Activated effector memory CD4-positive, alpha-beta T cell treated with Interleukin-2 at 50 U/mL for 16 hours (primary cell): Measurements from ENCODE around the gene TBC1D4.

Experiments
- DNase-seq: peaks from one replicate; pipeline ENCODE4 v3.0.0-alpha.2; 2020

The TBC1D4 gene

DNA sequence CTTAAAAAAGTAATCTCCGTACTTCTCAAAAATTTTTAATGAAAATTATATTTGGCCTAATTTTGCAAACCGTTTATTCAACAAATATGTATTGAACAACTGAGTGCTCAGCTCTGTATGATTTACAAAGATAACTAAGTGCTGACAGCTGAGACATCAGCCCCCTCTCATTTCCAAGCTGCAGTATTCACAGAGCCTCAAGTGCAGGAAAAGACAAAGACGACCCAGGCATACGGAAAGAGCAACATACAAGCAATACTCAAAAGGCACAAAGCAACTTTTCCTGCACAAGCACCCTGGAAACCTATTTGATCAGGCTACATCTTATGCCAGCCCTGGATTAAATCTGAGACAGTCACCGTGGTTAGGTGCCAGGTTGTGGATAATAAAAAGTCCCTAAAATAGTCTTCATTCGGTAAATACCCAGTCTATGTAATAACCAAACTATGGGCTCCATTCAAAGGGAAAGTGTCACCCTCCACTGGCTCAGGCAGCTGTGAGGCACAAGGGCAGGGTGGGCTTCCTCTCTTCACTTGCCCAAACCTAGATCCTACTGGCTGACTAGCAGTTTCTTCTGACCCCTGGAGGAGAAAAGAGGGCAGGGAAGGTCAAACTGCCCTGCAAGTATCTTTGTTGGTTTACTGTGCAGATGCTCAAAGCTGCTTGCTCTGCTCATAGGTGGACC is 65.5 kb downstream of the TBC1D4 start:
- DNase-seq: no peak

DNA sequence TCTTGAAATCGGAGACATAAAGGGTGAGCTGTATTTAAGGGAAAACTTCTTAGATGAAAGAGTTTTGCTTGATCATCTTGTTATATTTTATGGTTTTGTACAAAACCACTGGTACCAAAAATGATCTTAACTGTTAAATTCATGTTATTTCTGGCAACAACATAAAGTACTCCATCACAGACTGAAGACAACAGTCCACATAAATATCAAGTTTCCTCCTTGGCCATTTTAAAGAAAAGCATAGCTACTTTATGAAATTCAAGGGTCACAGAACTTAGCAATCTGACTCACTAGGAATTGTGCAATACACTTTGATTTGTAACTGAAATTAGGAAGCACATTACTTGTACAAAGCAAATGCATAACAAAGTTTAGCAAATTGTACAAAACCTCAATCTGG is 66.3 kb downstream of the TBC1D4 start:
- DNase-seq: no peak

DNA sequence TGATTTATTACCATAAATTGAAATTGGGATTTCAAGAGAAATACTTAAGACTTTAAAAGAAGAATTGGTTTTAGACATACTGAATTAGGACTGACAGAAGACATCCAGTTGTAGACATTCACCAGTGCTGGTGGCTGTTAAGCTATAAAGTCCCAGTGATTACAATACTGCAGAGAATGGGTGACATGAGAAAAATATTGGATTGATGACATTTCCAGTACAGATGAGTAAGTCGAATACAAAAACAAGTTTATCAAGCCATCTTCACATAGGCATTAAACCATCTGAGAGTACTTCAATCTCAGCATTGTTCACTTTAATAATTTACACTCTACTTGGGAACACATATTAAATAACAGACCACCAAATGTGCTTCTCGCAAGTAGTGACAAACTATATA is 66.8 kb downstream of the TBC1D4 start:
- no peak for DNase-seq

DNA sequence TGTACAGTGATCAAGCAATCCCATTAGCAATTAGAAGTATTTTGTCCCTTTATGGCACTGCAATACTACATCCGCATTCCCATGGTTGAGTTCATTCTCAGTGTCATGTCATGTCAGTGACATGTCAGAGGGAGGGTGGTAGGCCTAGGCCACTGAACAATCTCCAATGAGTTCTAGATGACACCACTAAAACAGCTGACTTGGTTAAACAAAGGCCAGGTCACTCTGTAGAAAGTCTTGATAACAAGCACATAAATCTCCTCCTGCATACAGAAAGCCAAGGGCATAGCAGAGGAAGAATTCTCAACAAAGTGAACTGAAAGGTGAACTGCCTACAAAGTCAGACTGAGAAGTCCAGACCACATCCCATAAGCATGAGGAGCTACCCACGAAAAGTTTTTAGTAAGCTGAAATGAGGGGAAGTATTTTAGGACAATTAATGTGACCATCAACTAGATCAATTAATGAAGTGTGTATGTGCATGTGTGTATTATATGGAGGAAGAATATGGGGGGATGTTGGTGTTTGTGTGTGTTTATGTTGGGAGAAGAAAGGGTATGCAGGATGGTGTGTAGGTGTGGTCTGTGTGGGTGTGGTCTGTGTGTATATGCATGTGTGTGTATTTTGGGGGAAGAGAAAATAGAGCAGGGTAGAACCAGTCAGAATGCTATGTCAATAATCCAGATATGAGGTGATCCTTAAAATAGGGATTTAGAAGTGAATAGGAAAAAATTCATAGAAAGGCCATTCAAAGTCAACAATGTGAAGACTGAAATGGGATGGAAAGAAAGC is 67.7 kb downstream of the TBC1D4 start:
- DNase-seq: no peak

DNA sequence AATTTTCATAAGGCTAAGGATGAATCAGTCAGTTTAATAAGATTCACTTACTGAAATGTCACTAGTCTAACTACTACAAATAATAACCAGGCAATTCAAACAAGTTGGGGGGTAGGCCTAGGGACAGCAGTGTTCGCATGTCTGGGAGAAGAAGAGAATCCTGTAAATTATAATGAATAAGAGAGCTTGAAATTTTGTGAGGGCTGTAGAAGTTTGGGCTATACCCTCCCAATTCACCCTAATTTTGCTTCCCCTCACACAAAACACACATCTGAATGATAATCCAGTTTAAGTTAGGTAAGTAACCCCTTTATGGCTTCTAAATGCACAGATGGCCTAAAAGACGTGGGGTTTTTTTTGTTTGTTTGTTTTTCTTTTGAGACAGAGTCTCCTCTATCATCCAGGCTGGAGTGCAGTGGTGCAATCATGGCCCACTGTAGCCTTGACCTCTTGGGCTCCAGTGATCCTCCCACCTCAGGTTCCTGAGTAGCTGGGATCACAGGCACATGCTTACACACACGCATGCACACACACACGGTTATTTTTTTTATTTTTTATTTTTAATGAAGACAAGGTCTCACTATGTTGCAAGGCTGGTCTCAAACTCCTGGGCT is 69.9 kb downstream of the TBC1D4 start:
- DNase-seq: no peak

DNA sequence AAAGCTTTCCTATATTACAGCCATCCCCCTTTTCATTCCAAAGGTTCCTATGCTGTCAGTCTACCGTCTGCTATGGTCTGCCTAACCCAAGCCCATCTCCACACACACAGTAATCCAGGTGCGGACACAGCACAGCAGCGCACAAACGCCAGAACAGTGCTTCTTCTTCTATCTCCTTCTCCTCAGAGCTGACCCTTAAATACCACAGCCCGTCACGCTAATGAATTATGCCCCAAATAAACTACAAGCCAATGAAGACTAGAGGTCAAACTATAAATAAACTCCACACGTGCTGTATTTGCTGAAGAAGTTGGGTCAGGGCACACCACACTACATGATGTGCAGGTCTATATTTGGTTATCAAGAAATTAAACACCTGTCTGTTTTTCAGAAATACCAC is 71.8 kb downstream of the TBC1D4 start:
- DNase-seq: no peak

DNA sequence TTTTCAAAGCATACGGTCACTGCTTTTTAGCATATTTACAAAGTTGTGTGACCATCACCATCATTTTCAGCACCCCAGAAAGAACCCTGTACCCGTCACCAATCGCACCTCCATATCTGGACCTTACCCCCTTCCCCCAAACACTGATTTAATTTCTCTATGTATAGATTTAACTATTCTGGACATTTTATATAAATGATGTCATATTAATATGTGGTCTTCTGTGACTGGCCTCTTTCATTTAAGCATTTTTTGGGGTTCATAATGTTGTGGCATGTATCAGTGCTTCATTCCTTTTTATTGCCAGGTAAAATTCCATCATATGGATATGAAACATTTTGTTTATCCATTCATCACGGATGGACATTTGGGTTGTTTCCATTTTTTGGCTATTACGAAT is 74.0 kb downstream of the TBC1D4 start:
- DNase-seq: no peak

DNA sequence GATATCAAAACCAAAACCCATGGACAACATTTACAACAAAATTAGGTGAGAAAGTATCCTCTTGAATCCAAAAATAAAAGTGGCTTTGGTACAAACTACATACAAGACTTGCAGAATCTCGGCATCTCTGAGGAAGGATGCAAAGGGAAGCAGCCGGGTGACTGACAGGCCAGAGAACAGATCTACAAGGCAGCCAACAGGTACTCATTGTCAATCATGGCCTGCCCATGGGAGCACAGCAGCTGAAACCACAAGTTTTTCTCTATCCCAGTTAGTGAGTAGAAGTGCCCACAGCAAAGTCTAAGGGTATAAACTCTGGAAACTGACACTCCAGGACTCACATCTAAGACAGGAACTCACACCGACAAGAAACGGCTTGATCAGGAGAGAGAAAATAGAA is 74.5 kb downstream of the TBC1D4 start:
- no peak for DNase-seq

DNA sequence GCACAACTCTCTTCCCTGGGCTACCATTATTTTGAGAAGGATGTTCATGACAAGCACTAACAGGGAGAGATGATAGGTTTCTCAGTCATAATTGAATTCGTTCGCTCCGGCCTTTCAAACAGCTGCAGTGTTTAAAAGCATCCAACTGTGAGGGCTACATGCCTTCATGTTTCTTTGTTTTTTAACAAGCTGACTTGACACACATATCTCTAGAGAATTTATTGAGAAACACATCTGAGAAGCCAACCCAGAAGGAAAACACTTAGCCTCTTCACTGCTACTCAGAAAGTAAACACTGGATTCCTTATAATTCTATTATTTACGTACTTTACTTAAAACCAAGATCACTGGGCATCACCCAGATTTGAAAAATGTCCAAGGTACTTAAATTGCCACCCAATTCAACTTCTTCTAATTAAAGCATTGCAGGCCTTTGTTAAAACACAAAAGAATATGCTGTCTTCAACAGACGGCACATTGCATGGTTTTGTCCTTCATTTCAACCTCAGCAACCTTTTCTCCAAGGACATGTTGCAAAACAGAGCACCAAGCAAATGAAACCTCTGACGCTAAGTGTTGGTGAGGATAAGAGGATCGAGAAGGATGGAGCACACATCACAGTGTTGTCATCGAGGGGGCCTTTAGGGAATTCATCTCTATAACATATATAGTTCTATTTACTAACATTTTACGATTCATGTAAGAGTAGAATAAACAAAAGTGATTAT is 75.8 kb downstream of the TBC1D4 start:
- no peak for DNase-seq

DNA sequence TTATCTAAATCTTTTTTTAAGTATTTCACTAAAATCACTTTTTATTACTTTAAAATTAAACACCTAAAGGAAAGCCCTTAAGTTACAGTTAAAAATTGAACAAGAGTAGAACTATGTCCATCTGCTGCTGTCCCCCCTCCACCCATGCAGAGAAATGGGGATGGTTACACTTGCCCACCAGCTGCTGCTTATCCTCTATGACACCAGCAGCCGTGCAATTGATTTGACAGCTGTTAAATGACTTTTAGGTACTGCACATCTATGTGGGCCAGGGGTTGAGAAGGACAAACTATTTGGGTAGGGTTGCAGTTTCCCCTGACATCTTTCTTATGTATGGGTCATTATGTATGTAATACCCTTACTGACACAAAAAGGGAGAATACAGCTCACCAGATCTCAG is 77.2 kb downstream of the TBC1D4 start:
- DNase-seq: no peak

DNA sequence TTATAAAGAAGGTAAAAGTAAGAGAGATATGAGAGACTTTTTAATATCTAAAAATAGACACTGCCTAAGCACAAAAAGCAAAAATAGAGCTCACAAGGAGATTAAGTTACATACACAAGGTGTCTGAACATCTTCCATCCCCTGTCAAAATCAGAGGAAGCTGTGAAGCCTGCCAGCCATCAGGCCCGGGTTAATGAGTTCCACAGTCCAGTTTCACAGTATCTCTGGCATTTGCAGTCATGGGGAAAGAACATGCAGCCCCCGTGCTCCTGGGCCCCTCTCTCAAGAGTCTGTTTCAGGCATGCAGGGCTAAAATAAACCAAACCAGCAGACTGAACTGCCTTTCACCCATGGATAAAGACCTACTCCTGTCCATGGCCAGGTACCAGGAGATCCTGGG is 79.2 kb downstream of the TBC1D4 start:
- DNase-seq: no peak

DNA sequence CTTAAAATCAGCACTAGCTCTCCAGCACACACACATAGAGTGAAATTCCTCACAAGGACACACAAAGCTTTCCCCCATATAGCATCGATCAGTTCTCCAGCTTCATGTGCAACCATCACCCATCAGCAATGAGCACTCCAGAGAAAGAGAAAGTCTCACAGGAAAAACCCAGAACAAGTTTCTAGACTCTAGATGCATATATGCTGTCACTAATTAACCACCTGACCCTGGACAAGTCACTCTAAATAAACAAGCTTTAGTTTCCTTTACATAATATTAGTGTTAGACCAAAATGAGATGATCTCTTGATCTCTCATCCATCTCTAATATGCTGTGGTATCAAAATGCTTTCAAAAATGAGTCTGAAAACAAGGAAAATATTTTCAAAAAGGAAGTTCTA is 81.2 kb downstream of the TBC1D4 start:
- DNase-seq: no peak

DNA sequence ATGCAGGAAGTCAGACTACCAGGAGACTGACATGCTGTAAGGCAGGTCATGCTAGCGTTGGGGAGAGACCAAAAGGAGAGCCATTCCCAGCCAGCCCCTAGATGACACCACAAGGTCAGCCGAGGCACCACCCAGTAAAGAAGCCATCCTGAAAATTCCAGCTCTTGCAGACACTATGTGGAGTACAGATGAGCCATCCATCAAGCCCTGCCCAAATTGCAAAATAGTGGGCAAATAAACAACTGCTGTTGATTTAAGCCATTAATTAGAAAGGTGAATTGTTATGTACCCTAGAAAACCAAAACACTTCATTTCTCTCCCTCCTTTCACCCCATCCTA is 82.1 kb downstream of the TBC1D4 start:
- DNase-seq: no peak

DNA sequence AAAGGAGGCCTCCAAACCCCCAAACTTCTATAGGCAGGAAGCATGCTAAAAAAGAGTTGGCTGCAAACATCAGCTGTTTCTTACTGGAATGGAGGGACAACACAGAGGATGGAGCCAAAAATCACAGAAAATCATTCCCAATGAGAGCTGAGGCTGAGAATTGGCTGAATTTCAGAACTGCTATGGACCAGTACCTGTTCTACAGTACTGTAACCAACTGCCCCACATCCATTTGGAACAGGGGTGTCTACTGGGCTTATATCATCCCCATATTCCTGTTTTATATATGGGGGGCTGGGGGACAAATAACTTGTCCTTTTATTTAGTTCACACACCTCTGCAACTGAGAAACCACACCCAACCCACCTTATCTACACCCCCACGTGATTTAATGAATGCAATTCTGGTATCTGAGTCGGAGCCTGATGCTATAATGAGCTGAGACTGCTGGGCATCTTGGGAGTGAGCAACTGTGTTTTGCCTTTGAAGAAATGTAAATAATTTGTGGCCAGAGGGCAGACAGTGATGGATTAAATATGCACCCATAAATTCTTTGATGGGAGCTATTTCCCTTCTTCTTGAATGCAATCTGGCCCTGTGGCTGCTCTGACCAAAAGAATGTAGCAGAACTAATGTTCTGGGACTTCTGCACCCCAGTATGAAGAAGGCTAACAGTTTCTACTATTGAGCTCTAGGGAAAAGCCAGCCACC is 82.6 kb downstream of the TBC1D4 start:
- no peak for DNase-seq

DNA sequence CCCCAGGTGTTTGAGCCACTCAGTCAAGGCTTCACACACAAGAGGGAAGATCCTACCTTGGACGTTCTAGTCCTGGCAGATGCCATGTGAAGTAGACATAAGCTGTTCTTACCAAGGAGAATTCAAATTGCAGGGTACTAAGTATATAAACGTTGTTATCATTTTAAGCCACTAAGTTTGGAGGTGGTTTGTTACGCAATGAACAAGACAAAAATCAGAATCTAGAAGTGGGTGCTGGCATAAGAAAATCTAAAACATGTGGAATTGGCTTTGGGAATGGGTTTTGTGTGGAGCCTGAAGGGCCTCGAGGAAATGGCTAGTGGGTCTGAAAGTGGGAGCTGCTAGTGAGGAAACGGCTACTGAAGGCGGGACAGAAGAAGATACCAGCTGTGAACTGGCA is 83.9 kb downstream of the TBC1D4 start:
- no peak for DNase-seq

DNA sequence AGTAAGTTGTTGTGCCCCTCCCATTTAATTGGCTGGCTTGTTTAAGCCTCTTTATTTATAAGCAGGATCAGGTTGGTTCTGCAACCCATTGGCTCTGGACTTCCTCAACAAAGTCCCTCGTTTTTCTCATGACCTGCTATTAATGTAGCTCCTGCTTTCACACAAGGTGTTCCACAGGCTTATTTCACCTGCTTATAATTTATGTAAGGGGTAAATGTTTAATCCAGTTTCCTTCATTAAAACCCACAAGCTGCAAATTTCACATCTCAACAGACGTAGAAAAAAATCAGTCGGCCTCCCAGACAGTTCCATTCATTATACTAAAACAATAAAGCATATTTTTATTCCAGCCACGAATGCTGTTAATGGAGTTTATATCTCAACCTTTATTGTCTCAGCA is 86.1 kb downstream of the TBC1D4 start:
- no peak for DNase-seq

DNA sequence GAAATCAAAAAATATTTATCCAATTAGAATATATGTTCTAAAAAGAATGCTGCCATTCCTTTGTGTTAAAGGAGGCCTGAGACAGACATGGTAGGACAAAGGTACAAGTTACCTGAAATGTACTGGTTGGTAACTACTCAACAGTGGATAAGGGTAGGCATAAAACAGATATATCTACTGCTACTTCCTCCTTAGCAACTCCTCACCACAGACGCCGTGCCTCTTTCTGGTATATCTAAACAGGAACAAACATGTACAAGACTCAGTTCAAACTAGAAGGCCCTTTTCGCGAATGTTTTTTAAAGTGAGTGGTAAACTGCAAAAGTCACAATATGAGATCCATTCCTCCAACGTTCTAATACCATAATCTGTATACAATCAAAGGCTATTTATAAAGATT is 86.9 kb downstream of the TBC1D4 start:
- DNase-seq: no peak

DNA sequence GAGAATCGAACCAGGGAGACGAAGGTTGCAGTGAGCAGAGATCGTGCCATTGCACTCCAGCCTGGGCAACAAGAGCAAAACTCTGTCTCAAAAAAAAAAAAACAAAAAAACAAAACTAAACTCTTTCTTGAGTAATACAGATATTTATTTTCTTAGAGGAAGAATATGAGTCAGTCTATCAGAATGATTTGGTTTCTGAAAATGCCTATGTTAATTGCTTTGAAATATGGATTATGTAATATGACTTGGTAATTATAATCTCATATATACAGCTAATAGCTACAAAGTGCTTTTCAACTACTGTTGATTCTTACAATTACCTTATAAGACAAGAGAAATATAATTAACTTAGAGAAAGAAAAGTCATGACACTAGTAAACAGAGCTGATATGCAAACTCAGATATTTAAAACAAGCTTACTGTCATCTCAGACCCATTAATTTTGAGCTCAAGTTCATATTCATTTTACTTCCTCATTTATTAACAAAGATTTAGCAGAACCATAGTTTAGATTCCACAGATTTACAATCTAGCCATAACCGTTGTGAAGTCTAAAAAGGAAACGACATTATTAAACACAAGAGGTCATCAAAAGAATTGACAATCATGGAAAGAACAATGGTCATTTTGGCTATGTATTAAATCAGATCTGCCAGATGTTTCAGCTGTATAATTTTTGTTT is 88.0 kb downstream of the TBC1D4 start:
- DNase-seq: no peak

DNA sequence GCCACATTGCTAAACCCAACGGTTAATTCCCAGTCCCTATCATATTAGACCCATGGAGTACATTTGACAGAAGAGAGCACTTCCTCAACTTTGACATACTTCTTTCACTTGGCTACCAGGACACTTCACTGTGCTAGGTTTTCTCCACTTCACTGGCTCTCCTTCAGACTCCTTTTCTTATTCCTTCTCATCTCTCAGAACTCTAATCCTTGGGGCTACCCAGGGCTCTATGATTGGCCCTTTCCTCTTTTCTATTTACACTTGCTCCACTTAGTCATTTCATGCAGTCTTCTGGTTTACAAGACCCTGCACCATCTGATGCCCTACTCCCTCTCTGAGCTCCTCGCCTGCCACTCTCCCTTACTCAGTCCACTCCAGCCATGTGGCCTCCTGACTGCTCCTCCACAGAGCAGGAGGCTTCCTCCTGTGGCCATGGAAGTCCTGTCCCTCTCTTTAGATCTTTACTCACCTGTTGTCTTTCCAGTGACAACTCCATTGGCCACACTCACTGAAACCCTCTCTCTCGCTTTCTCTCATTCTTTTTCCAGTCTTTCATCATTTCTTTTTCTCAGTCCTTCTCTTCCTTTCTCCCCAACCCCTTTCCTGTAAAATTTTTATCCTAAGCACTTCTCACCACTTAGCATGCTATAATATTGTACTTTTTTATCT is 90.4 kb downstream of the TBC1D4 start:
- DNase-seq: no peak

DNA sequence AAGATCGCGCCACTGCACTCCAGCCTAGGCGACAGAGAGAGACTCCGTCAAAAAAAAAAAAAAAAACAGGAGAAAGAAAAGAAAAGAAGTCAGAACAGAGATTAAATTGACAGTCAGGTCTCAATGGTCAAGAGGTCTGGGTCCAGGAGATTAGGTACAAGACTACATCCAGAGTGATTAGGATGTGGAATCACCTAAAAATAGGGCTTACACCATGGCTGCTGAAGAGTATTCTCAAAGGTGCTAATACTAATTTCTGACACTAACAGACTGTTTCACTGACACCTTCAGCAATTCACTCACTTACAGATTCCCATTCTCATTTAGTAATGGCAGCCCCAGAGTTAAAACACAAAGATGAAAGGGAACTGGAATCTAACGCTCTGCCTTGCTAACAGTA is 91.7 kb downstream of the TBC1D4 start:
- no peak for DNase-seq

DNA sequence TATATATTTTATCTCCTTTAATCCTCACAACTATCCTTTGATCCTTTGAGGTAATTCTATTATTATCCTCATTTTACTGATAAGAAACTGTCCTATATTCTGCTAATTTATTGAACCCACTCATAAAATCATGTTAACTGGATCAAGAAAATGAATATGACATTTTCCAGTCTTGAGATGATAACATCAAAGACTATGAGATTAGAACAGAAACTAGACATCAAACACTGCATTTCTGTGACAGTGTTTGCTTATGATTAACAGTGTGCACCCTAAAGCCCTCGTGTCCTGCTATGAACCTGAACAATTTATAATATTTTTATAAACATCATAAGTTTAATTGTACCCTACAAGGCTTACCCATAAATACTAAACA is 96.3 kb downstream of the TBC1D4 start:
- DNase-seq: no peak
